T47D (cell line): Measurements from ENCODE around the gene NAT14.
"Not testable (repeated sequence)": the region's sequence is repeated elsewhere in the genome, so short reads cannot be mapped to it uniquely, and the experiment has no call there.

Experiments
- DNase-seq, 2 experiments: peaks; one replicate each; pipeline versions ENCODE4 v3.0.0 to v3.0.0-alpha.2; 2011 to 2012; ENCODE audit warnings: low read depth in 1 of 2, low spot score in 1 of 2
- JUND ChIP-seq: IDR thresholded peaks from 2 replicates; pipeline ENCODE4 v1.6.1; 2012; ENCODE audit warnings: low read depth
- in situ Hi-C: cut with HindIII; loops from 2 replicates; pipeline ENCODE4 v1.10.0; 2016; ENCODE audit warnings: low sequenced_read_pairs, low pct_unique_long_range_greater_than_20kb

The NAT14 gene

GRCh38 chr19:55446060-55446459 is 38.9 kb upstream of the NAT14 start:
- in situ Hi-C loops, result no loop called here
- DNase-seq, result no peak
- no peak for TF ChIP-seq JUND

DNA sequence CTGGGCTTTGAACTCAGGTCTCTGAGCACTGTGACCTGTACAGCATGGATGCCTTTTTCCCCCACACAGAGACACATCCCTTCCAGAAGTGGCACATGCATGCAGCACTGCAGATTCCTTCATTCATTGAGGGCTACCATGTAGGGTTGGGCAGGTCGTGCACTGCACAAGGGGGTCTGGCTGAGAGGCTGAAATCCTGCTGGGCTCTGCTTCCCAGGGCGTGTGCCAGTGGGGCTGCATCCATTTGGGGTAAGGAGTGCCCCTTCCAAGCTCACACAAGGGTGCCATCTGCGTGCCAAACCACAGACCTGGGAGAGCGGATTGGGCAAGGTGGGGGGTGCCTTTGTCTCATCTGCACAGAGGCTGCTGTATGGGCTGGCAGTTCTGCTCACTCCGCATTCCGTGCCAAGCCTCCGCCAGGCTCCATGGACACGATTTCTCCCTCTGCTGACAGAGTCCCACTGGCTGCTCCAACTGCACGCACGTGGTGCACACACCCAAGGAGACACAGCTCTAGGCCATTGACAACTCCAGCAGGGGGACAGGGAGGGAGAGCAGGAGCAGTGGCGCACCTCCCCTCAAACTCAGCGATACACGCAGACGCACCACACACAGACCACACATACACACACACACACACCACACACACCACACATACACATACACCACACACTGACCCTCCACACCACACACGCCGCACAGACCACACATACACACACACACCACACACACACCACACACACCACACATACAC is 37.4 kb upstream of the NAT14 start:
- peak in 1 of 2 experiments; percentile 78 for DNase-seq
- in situ Hi-C loops, result no loop called here
- TF ChIP-seq JUND, result no peak

- DNase-seq, in situ Hi-C loops: not testable (repeated sequence)
These were observed 36.9 kb upstream of the NAT14 start for GRCh38 chr19:55448175-55448490.

GRCh38 chr19:55449469-55449868 is 35.5 kb upstream of the NAT14 start:
- no peak for TF ChIP-seq JUND
- DNase-seq, result no peak
- in situ Hi-C loops, result no loop called here

DNA sequence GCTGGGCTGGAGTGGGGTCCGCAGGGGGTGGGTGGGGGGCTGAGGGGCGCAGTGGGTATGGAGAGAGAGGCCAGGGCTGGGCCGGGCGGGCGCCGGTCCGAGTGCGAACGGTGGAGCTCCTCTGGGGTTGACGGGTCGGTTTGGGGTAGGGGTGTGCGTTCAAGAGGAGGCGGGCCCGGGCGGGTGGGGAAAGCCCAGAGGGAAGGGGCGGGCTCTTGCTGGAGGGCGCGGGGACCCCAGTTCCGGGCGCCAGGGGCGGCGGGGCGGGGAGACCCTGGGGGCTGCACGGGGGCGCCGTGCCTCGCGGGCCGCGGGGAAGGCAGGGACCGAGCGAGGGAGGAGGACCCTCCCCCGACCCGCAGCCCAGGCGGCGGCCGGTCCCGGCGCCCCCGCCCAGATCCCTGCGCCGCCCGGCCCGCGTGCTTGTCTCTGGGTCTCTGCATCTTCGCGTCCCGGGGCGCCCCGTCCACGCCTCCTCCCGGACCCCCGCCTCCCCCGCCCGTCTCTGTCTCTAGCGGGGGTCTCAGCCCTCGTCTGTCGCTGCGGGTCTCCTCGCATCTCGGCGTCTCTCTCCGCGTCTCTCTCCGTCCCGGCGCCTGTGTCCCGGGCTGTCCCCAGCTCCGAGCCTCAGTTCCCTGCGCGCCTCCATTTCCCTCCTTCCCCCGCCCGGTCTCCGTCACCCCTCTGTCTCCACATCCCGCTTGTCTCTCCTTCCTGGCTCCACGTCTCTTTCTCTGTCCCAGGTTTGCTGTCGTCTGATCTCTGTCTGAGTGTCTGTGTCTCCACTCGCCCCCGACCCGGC is 33.6 kb upstream of the NAT14 start:
- no peak for DNase-seq
- in situ Hi-C loops, result no loop called here
- no peak for TF ChIP-seq JUND

- no peak for TF ChIP-seq JUND
- no peak for DNase-seq
- in situ Hi-C loops, result no loop called here
These were observed 32.8 kb upstream of the NAT14 start for GRCh38 chr19:55451965-55452748.

DNA sequence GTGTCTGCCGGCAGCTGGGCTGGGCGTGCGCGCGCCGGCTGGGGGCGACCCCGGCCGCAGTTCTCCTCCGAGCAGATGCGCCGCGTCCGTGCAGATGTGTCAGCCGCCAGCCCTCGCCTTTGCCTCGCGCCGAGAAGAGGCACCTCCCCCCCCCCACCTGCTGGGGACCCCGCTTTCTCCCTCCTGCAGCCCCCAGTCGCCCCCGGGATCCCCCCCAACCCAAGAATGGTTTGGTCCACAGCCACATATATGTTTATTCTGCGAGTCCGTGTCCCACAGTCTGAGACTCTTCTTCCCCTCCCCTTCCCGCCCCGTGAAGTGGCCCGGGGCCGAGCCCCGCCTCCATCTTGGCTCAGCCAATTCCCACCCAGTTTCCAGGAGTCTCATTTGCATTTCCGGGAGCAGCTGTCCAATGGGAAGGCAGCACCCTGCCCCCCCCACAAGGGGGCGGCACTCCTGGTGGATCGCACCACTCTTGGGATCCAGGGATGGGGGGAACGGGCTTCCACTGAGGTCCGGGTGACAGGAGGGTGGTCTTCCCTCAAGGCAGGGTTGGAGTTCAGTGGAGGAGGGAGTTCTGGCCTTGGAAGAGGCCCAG is 32.1 kb upstream of the NAT14 start:
- in situ Hi-C loops, result no loop called here
- DNase-seq, result peak; percentile 79 to 94
- TF ChIP-seq JUND, result no peak

GRCh38 chr19:55453511-55454260 is 31.3 kb upstream of the NAT14 start:
- in situ Hi-C loops, result no loop called here
- no peak for TF ChIP-seq JUND
- DNase-seq, result no peak

- in situ Hi-C loops, result no loop called here
- TF ChIP-seq JUND, result no peak
- DNase-seq, result peak; percentile 53 to 80
These were observed 30.2 kb upstream of the NAT14 start for GRCh38 chr19:55454787-55455243.

GRCh38 chr19:55455576-55456235 is 29.3 kb upstream of the NAT14 start:
- no peak for DNase-seq
- no peak for TF ChIP-seq JUND
- in situ Hi-C loops, result no loop called here

DNA sequence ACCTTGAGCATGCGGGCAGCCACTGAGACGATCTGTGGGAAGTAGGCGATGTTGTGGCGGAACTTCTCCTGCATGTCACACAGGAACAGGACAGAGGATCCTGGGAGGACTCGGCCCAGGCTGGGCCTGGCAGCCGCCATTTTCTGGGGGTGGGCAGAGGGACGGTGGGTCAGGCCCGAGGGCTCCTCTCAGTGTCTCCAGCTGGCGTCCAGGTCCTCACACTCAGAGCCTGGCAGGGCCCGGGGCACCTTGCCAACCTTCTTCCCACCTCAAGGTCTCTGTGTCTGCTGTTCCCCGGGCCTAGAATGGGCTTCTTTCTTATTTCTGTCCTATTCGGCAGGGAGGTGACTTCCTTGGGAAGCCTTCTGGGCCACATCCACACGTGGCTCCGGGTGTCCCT is 28.6 kb upstream of the NAT14 start:
- no peak for TF ChIP-seq JUND
- in situ Hi-C loops, result no loop called here
- DNase-seq, result no peak
